ENCODE measurements around the gene ITPR1.

Gene ITPR1

DNA sequence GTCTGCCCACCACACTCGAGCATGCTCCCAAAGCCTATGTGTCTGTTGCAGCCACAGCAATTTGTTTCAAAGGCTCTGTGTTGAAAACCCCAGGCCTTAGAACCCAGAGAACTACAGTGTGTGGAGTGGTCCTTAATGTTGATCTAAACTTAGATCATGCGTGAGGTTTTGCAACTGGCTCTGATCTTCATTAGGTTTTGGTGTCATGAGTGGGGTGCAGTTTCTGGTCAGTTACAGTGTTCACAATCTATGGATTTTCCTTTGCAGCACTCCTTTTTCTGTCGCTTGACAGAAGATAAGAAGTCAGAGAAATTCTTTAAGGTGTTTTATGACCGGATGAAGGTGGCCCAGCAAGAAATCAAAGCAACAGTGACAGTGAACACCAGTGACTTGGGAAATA lies 273.1 kb downstream of the ITPR1 start:
- TF ChIP-seq, protein P1, sequence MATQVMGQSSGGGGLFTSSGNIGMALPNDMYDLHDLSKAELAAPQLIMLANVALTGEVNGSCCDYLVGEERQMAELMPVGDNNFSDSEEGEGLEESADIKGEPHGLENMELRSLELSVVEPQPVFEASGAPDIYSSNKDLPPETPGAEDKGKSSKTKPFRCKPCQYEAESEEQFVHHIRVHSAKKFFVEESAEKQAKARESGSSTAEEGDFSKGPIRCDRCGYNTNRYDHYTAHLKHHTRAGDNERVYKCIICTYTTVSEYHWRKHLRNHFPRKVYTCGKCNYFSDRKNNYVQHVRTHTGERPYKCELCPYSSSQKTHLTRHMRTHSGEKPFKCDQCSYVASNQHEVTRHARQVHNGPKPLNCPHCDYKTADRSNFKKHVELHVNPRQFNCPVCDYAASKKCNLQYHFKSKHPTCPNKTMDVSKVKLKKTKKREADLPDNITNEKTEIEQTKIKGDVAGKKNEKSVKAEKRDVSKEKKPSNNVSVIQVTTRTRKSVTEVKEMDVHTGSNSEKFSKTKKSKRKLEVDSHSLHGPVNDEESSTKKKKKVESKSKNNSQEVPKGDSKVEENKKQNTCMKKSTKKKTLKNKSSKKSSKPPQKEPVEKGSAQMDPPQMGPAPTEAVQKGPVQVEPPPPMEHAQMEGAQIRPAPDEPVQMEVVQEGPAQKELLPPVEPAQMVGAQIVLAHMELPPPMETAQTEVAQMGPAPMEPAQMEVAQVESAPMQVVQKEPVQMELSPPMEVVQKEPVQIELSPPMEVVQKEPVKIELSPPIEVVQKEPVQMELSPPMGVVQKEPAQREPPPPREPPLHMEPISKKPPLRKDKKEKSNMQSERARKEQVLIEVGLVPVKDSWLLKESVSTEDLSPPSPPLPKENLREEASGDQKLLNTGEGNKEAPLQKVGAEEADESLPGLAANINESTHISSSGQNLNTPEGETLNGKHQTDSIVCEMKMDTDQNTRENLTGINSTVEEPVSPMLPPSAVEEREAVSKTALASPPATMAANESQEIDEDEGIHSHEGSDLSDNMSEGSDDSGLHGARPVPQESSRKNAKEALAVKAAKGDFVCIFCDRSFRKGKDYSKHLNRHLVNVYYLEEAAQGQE (IDR thresholded peaks at IDR 0.05; ENCODE audit: insufficient read depth in 1 of 2, low read depth in 2 of 2, low read length in 2 of 2), result no peak
- TF ChIP-seq POLR2AphosphoS5 (IDR thresholded peaks at IDR 0.05; ENCODE audit: low read depth, low read length) (no peak), SIN3A (IDR thresholded peaks at IDR 0.05; ENCODE audit: borderline replicate concordance, insufficient read depth, low read length) (no peak), TAF1 (IDR thresholded peaks at IDR 0.05; ENCODE audit: borderline replicate concordance, insufficient read depth, low read length) (no peak), FOXP2 (optimal IDR thresholded peaks at IDR 0.05; ENCODE audit: borderline replicate concordance, extremely low read depth, extremely low read length, insufficient read depth) (no peak)

DNA sequence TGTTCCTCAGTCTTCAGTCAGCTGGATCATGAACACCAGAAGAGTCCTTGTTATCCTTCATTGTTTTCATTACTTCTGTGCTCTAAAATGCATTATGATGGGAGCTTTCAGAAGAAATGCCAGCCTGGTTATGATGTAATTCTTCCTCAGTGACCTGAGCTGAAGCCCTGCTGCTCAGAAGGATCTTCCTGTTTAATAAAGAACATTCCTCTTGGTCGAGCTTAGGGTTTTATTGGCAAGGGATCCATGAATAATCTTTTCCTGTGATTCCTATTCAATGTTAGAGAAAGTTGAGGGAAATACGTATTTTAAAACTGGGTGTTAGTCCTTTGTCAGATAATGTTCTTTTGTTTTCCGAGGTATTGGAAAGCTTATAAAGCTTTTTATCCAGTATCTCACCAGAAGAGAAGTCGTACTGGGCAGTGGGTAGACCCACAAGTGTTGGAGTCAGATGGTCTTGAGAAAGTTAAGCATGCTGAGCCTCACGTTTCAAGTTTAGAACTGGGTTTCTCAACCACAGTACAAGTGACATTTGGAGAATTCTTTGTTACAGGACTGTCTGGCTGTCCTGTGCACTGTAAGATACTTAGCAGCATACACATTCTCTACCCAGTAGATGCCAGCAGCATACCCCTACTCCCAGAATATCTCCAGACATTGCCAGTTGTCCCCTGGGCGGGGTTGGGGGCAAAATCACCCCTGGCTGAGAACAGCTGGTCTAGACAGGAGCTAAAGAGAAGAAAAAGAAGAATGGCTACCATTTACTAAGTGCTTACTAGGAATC lies 273.8 kb downstream of the ITPR1 start:
- no peak for TF ChIP-seq TAF1 (IDR thresholded peaks at IDR 0.05; ENCODE audit: borderline replicate concordance, insufficient read depth, low read length)
- TF ChIP-seq FOXP2 (optimal IDR thresholded peaks at IDR 0.05; ENCODE audit: borderline replicate concordance, extremely low read depth, extremely low read length, insufficient read depth), result no peak
- no peak for TF ChIP-seq POLR2AphosphoS5 (IDR thresholded peaks at IDR 0.05; ENCODE audit: low read depth, low read length)
- TF ChIP-seq, protein P1 (IDR thresholded peaks at IDR 0.05; ENCODE audit: insufficient read depth in 1 of 2, low read depth in 2 of 2, low read length in 2 of 2), result no peak
- TF ChIP-seq SIN3A (IDR thresholded peaks at IDR 0.05; ENCODE audit: borderline replicate concordance, insufficient read depth, low read length), result no peak

DNA sequence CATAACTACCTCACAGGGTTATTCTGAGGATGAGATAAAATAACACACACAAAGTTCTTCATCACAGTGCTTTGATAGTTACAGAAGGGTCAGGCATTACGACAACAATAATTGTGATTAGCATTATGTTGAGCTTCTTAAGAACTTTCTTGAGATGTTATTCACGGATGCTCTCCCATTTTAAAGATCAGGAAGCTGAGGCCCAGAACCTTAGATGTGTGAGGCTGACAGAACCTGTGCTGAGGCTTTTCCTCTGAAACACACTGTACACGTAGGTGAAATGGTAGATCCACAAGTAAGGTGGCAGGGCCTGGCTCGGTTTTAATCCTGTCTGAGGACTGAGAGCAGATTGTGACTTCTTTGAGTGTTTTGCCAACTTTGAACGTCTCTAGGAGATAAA lies 274.9 kb downstream of the ITPR1 start:
- TF ChIP-seq SIN3A (IDR thresholded peaks at IDR 0.05; ENCODE audit: borderline replicate concordance, insufficient read depth, low read length) (no peak), TAF1 (IDR thresholded peaks at IDR 0.05; ENCODE audit: borderline replicate concordance, insufficient read depth, low read length) (no peak)
- TF ChIP-seq, protein P1 (IDR thresholded peaks at IDR 0.05; ENCODE audit: insufficient read depth in 1 of 2, low read depth in 2 of 2, low read length in 2 of 2), result no peak

DNA sequence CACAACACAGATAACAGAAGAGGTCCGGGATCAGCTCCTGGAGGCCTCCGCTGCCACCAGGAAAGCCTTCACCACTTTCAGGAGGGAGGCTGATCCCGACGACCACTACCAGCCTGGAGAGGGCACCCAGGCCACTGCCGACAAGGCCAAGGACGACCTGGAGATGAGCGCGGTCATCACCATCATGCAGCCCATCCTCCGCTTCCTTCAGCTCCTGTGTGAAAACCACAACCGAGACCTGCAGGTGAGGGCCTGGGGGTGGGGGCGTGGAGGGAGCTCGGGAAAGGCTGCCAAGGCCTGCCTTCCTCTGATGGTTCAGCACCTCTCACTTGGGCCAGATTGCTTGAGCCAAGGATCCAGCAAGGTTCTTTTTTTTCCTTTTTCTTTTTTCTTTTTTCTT lies 275.4 kb downstream of the ITPR1 start:
- no peak for TF ChIP-seq POLR2AphosphoS5 (IDR thresholded peaks at IDR 0.05; ENCODE audit: low read depth, low read length)
- TF ChIP-seq TAF1 (IDR thresholded peaks at IDR 0.05; ENCODE audit: borderline replicate concordance, insufficient read depth, low read length), result no peak
- TF ChIP-seq SIN3A (IDR thresholded peaks at IDR 0.05; ENCODE audit: borderline replicate concordance, insufficient read depth, low read length), result no peak
- TF ChIP-seq FOXP2 (optimal IDR thresholded peaks at IDR 0.05; ENCODE audit: borderline replicate concordance, extremely low read depth, extremely low read length, insufficient read depth), result no peak
- TF ChIP-seq, protein P1 (IDR thresholded peaks at IDR 0.05; ENCODE audit: insufficient read depth in 1 of 2, low read depth in 2 of 2, low read length in 2 of 2), result no peak

All from PFSK-1 (cell line).